ENCODE data around the gene NTM.

DNA sequence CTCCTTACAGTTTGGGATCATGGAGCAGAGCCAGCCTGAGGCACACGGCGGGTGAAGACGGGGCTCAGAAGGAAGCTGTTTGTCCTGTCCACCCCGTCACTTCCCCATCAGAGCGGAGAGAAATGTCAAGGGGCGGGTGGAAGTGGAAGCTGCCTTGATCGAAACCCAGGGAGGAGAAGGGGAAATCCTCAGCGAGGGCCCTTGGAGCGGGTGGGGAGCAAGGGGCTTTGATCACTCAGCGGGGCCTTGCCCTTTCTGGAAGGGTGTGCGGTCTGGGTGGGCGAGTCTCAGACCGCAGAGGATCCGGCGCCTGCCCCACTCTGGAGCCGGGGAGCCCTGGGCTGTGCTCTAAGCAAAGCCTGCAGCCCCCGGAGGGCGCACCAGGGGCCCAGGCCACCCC lies 320.4 kb downstream of the NTM start:
- TF ChIP-seq CTCF (IDR thresholded peaks at IDR 0.05; ENCODE audit: low read depth, low read length) (no peak), EZH2phosphoT487 (IDR thresholded peaks at IDR 0.05; ENCODE audit: low read depth) (no peak)

Measured in OCI-LY3 (cell line).